ENCODE measurements around the gene FGF18. TPM values are rescaled to one million over a fixed set of nuclear protein-coding genes. Genes with fewer than 3 reads are reported as not detected.
"Not testable (repeated sequence)": the region's sequence is repeated elsewhere in the genome, so short reads cannot be mapped to it uniquely, and the experiment has no call there.

FGF18 gene
- total RNA-seq, 1 experiment from 2014 or later, result 0.06 TPM

- no peak for DNase-seq (ENCODE audit: low read depth)
Measured at GRCh38 chr5:171400169-171400568, 19.3 kb upstream of the FGF18 start.

DNA sequence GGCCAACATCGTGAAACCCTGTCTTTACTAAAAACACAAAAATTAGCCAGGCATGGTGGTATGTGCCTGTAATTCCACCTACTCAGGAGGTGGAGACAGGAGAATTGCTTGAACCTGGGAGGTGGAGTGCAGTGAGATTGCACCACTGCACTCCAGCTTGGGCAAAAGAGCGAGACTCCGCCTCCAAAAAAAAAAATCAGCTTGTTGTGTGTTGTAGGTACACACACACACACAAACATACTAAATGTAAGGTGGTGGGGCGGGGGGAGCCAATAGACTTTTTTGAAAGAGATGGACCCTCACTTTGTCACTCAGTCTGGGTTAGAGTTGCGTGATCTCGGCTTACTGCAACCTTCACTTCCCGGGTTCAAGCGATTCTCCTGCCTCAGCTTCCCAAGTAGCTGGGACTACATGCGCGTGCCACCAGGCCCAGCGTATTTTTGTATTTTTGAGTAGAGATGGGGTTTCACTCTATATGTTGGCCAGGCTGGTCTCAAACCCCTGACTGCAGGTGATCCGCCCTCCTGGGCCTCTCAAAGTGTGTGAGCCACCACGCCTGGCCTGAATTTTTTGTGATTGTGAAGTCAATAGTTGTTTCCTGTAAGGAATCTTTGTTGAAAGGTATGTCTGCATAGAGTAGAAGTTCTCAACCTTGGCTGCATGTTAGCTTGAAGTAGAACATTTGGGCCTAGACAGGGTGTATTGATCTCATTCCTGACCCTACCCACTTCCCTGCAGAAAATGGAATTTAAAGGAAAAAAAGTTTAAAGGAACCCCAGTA, 18.1 kb upstream of the FGF18 start:
- no peak for DNase-seq (ENCODE audit: low read depth)

- not testable (repeated sequence) for DNase-seq (ENCODE audit: low read depth)
Measured at GRCh38 chr5:171402751-171403150, 16.7 kb upstream of the FGF18 start.

GRCh38 chr5:171405615-171406014, 13.8 kb upstream of the FGF18 start:
- peak; percentile 20 for DNase-seq (ENCODE audit: low read depth)

GRCh38 chr5:171407234-171407633, 12.2 kb upstream of the FGF18 start:
- no peak for DNase-seq (ENCODE audit: low read depth)

GRCh38 chr5:171409164-171410136, 10.0 kb upstream of the FGF18 start:
- no peak for DNase-seq (ENCODE audit: low read depth)

- DNase-seq (ENCODE audit: low read depth), result no peak
Measured at GRCh38 chr5:171410181-171410580, 9.3 kb upstream of the FGF18 start.

DNA sequence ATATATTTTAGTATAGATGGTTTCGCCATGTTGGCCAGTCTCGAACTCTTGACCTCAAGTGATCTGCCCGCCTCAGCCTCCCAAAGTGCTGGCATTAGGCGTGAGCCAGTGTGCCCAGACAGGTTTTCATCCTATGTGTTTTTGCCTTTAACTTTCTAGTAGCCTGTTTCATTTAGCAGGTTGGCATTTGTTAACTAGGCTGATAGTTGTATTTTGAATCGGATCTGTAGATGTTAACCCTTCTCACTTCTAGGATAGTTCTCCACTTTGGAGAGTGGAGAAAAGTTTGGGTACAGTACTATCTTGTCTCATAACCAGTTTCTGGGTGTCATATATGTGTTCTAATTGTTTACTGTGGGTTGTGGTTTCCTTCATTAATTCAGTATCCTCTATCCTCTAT, 7.3 kb upstream of the FGF18 start:
- DNase-seq (ENCODE audit: low read depth), result no peak

DNA sequence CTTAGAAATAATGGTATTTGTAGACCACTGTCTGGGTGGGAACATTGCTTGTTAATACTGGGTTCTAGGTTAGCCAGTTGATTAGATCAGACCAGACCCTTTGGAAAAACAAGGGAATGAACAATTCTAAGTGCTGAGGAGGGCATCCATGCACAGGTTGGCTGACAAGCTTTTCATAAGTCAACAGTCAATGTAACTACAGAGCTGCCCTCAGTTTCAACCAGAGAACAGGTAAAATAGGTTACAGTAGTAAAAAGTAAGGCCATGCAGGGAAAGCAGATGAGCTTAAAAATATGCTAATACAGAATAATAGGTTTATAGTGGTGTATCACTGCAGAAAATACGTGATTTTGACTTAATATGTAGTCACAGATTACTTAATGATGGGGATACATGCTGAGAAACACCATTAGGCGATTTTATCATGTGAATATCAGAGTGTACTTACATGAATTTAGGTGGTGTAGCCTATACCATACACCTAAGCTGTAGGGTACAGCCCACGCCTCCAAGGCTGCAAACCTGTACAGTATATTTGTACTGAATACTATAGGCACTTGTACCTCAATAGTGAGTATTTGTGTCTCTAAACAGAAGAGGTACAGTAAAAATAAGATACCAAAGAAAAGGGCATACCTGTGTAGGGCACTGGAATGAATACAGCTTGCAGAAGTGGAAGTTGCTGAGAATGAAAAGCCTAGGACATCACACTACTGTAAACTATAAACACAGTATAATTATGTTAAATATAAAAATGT, 6.1 kb upstream of the FGF18 start:
- DNase-seq (ENCODE audit: low read depth), result no peak

DNA sequence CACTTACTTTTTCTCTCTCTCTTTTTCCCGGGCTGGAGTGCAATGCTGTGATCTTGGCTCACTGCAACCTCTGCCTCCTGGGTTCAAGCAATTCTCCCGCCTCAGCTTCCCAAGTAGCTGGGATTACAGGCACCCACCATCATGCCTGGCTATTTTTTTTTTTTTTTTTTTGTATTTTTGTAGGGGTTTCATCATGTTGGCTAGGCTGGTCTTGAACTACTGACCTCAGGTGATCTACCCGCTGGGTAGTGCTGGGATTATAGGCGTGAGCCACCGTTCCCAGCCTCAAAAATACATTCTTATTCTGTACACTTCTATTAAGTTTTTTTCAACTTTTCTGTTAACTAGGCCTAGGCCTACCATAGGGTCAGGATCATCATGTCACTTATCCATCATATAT, 5.5 kb upstream of the FGF18 start:
- not testable (repeated sequence) for DNase-seq (ENCODE audit: low read depth)

DNA sequence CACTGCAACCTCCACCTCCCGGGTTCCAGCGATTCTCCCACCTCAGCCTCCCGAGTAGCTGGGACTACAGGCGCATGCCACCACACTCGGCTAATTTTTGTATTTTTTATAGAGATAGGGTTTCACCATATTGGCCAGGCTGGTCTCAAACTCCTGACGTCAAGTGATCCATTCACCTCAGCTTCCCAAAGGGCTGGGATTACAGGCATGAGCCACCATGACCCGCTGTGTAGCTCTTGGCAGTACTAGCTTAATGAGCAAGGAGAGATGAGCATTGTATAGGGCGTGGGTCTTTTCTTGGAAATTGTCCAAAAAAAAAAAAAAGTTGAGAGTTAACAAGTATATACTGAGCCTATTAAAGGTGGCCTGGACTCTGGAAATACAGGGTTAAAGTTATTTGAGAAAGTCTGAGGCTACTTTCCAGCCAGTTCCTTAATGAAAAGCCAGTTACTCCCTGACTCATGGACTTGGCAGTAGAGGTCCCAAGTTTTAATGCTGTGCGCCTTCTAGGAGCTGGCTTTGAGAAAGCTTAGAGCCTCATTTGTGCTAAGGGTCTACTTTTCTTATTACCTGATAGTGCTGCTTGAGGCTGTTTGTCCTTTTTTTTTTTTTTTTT, 4.2 kb upstream of the FGF18 start:
- peak; percentile 13 for DNase-seq (ENCODE audit: low read depth)

- DNase-seq (ENCODE audit: low read depth), result no peak
Measured at GRCh38 chr5:171416160-171417049, 3.0 kb upstream of the FGF18 start.

- DNase-seq (ENCODE audit: low read depth), result peak; percentile 73
Measured at GRCh38 chr5:171418316-171418981, 998 bp upstream of the FGF18 start.

- DNase-seq (ENCODE audit: low read depth), result no peak
Measured at GRCh38 chr5:171419688-171420430, 412 bp downstream of the FGF18 start.

DNA sequence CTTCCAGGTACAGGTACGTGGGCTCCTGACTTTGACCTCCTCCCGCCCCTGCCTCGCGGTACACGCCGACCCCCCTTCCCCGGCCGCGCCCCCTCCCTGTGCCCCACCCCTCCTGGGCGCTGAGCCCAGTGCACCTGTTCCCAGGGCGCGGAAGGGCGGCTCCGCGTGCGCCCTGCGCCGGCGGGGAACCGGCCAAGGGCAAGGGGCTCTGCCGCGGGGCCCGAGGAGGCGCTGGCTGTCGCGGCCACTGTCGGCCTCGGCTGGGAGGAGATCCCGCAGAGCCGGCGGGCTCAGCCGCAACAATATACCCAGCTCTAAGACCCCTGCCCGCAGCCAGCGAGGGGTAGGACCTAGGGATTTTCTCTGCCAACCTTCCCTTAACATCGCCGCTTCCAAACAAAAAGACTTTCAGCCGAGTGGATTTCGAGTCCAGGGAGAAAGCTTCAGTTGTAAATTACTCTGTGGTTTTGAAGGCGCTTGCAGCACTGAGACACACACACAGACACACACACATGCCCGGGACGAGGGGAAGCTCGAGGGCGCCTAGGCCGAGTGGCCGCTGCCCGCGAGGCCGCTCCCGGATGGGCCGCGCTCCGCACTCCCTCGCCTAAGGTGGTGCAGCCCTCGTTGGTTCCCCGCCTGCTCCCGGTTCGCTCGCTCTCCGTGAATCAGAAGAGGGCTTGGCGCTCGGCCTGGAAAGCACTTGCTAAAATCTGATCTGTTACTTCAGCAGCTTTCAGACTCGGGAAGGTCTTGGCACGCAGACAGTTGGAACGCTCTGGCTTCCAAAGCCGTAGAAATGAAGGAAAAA, 1.2 kb downstream of the FGF18 start:
- DNase-seq (ENCODE audit: low read depth), result peak; percentile 19

GRCh38 chr5:171421331-171422262, 2.1 kb downstream of the FGF18 start:
- DNase-seq (ENCODE audit: low read depth), result no peak

GRCh38 chr5:171422495-171422894, 3.0 kb downstream of the FGF18 start:
- no peak for DNase-seq (ENCODE audit: low read depth)
